Activated naive CD4-positive, alpha-beta T cell treated with anti-CD3 and anti-CD28 coated beads for 36 hours (primary cell): ENCODE data around the gene FLRT2. TPM values are rescaled to one million over a fixed set of nuclear protein-coding genes. Genes with fewer than 3 reads are reported as not detected.

Experiments
- CTCF ChIA-PET: fragments of 350-600 bp; sonication (Branson Sonifier 250); formaldehyde crosslinking; loops from one replicate; lab custom pipeline; 2021; ENCODE audit warnings: antibody characterized with exemption; lab: Charles Lee
- DNase-seq: peaks from one replicate; pipeline ENCODE4 v3.0.0-alpha.2; 2020
- H3K27ac Mint-ChIP-seq: one replicate; pipeline ENCODE4 v1.8.0; 2021; ENCODE audit warnings: mild to moderate bottlenecking, mixed read lengths
- H3K27me3 Mint-ChIP-seq: one replicate; pipeline ENCODE4 v1.8.0; 2021; ENCODE audit warnings: low read depth, mixed read lengths
- H3K36me3 Mint-ChIP-seq: one replicate; pipeline ENCODE4 v1.8.0; 2021; ENCODE audit warnings: low read depth, mixed read lengths
- H3K4me1 Mint-ChIP-seq: one replicate; pipeline ENCODE4 v1.8.0; 2021; ENCODE audit warnings: low read depth, mixed read lengths
- H3K4me3 Mint-ChIP-seq: one replicate; pipeline ENCODE4 v1.8.0; 2021; ENCODE audit warnings: mild to moderate bottlenecking, moderate library complexity, mixed read lengths
- H3K9me3 Mint-ChIP-seq: one replicate; pipeline ENCODE4 v1.8.0; 2021; ENCODE audit warnings: mixed read lengths
- intact Hi-C: fragments of 100-400 bp; cut with micrococcal nuclease; formaldehyde crosslinking; loops from one replicate; pipeline ENCODE4 v1.15.1; 2023
- total RNA-seq, 2 experiments: library from RNA; stranded (reverse); gene quantifications; one replicate each; pipeline ENCODE4 v1.2.3, GENCODE V29; 2021

FLRT2 gene
- total RNA-seq, 2 experiments from 2014 or later = not detected

- H3K4me3 Mint-ChIP-seq = no peak overlapping the region
- CTCF ChIA-PET = interaction anchor here (0.6 kb wide), 1 partner anchor 204 kb away, joined by 4 read pairs; no protein-coding TSS in a partner anchor
- H3K4me1 Mint-ChIP-seq = no peaks in the 10 kb centered on the region
- DNase-seq = no peak
- no peaks in the 10 kb centered on the region for H3K27me3 Mint-ChIP-seq
- H3K27ac Mint-ChIP-seq = no peak overlapping the region
- peaks cover 3% of the 10 kb centered on the region for H3K9me3 Mint-ChIP-seq
- intact Hi-C loops = no loop called here
- no peaks in the 10 kb centered on the region for H3K36me3 Mint-ChIP-seq
These were observed 86.5 kb downstream of the FLRT2 start for GRCh38 chr14:85616386-85616885.

GRCh38 chr14:85616886-85617285, 86.9 kb downstream of the FLRT2 start:
- Mint-ChIP-seq H3K27me3 (no peaks in the 10 kb centered on the region), H3K4me3 (no peak overlapping the region), H3K27ac (no peak overlapping the region), H3K4me1 (no peaks in the 10 kb centered on the region), H3K36me3 (no peaks in the 10 kb centered on the region), H3K9me3 (no peaks in the 10 kb centered on the region)
- no peak for DNase-seq
- intact Hi-C loops = no loop called here
- CTCF ChIA-PET = no interaction called here

- CTCF ChIA-PET = interaction anchor here (0.6 kb wide), 1 partner anchor 92 kb away, joined by 3 read pairs; no protein-coding TSS in a partner anchor
These were observed 87.8 kb downstream of the FLRT2 start for GRCh38 chr14:85617791-85618190.

DNA sequence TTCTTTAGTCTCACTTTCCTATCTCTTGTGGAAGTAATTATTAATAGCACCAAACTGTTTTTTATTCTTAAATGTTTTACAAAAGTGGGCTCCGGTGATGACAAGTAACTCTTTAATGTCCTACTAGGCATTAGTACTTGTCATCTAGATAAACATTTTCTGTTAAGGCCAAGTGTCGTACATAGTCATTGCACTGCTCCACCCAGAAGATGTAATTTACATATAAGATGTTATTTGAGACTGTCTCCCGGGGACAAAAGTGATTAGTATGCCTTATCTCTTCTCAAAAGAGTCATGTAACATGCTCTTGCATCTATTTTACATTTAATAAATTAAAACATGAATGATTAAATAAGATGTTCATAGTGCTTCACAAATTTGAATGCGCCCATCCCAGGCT, 88.4 kb downstream of the FLRT2 start:
- peaks cover 4% of the 10 kb centered on the region for H3K9me3 Mint-ChIP-seq
- no peaks in the 10 kb centered on the region for H3K4me1 Mint-ChIP-seq
- no peak overlapping the region for H3K4me3 Mint-ChIP-seq
- CTCF ChIA-PET = interaction anchor here (0.5 to 0.6 kb wide), 2 partner anchors 21 to 661 kb away, joined by 3 read pairs; no protein-coding TSS in a partner anchor
- H3K36me3 Mint-ChIP-seq = no peaks in the 10 kb centered on the region
- H3K27ac Mint-ChIP-seq = no peak overlapping the region
- H3K27me3 Mint-ChIP-seq = no peaks in the 10 kb centered on the region
- intact Hi-C loops = no loop called here
- no peak for DNase-seq

More at GRCh38 chr14:85617791-85618190, 87.8 kb downstream of the FLRT2 start:
- Mint-ChIP-seq H3K27me3 (no peaks in the 10 kb centered on the region), H3K9me3 (peaks cover 4% of the 10 kb centered on the region), H3K36me3 (no peaks in the 10 kb centered on the region), H3K4me3 (no peak overlapping the region), H3K4me1 (no peaks in the 10 kb centered on the region), H3K27ac (no peak overlapping the region)
- DNase-seq = no peak
- intact Hi-C loops = no loop called here

DNA sequence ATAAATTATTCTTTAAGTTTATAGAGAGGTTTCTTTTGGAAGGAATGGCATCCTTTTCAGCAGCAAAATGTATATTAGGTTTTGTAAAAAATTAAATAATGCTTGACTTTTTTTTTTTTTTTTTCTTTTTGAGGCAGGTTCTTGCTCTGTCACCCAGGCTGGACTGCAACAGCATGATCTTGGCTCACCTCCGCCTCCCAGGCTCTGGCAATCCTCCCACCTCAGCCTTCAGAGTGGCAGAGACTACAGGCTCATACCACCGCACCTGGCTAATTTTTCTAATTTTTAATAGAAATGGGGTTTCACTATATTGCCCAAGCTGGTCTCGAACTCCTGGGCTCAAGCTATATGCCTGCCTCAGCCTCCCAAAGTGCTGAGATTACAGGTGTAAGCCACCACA, 89.0 kb downstream of the FLRT2 start:
- H3K36me3 Mint-ChIP-seq = no peaks in the 10 kb centered on the region
- H3K27me3 Mint-ChIP-seq = no peaks in the 10 kb centered on the region
- no peak for DNase-seq
- H3K4me1 Mint-ChIP-seq = no peaks in the 10 kb centered on the region
- peaks cover 4% of the 10 kb centered on the region for H3K9me3 Mint-ChIP-seq
- CTCF ChIA-PET = interaction anchor here (0.6 kb wide), 1 partner anchor 662 kb away, joined by 3 read pairs; no protein-coding TSS in a partner anchor
- no peak overlapping the region for H3K4me3 Mint-ChIP-seq
- intact Hi-C loops = no loop called here
- H3K27ac Mint-ChIP-seq = no peak overlapping the region

- H3K9me3 Mint-ChIP-seq = peaks cover 4% of the 10 kb centered on the region
- no peak overlapping the region for H3K27ac Mint-ChIP-seq
- intact Hi-C loops = no loop called here
- DNase-seq = no peak
- H3K36me3 Mint-ChIP-seq = no peaks in the 10 kb centered on the region
- H3K27me3 Mint-ChIP-seq = no peaks in the 10 kb centered on the region
- no peak overlapping the region for H3K4me3 Mint-ChIP-seq
- CTCF ChIA-PET = interaction anchor here (0.6 to 0.7 kb wide), 2 partner anchors 14 to 20 kb away, joined by 3 read pairs; no protein-coding TSS in a partner anchor
- H3K4me1 Mint-ChIP-seq = no peaks in the 10 kb centered on the region
These were observed 89.9 kb downstream of the FLRT2 start for GRCh38 chr14:85619851-85620250.

- H3K27me3 Mint-ChIP-seq = no peaks in the 10 kb centered on the region
- CTCF ChIA-PET = interaction anchor here (0.6 kb wide), 1 partner anchor 201 kb away, joined by 3 read pairs; no protein-coding TSS in a partner anchor
- H3K4me1 Mint-ChIP-seq = no peaks in the 10 kb centered on the region
- no peak overlapping the region for H3K27ac Mint-ChIP-seq
- no peaks in the 10 kb centered on the region for H3K36me3 Mint-ChIP-seq
- intact Hi-C loops = no loop called here
- peaks cover 4% of the 10 kb centered on the region for H3K9me3 Mint-ChIP-seq
- no peak for DNase-seq
- H3K4me3 Mint-ChIP-seq = no peak overlapping the region
These were observed 91.0 kb downstream of the FLRT2 start for GRCh38 chr14:85620947-85621346.

- Mint-ChIP-seq H3K9me3 (peaks cover 4% of the 10 kb centered on the region), H3K27ac (no peak overlapping the region), H3K36me3 (no peaks in the 10 kb centered on the region), H3K27me3 (no peaks in the 10 kb centered on the region), H3K4me1 (no peaks in the 10 kb centered on the region), H3K4me3 (no peak overlapping the region)
- CTCF ChIA-PET = no interaction called here
- intact Hi-C loops = no loop called here
- no peak for DNase-seq
These were observed 92.2 kb downstream of the FLRT2 start for GRCh38 chr14:85622106-85622505.

DNA sequence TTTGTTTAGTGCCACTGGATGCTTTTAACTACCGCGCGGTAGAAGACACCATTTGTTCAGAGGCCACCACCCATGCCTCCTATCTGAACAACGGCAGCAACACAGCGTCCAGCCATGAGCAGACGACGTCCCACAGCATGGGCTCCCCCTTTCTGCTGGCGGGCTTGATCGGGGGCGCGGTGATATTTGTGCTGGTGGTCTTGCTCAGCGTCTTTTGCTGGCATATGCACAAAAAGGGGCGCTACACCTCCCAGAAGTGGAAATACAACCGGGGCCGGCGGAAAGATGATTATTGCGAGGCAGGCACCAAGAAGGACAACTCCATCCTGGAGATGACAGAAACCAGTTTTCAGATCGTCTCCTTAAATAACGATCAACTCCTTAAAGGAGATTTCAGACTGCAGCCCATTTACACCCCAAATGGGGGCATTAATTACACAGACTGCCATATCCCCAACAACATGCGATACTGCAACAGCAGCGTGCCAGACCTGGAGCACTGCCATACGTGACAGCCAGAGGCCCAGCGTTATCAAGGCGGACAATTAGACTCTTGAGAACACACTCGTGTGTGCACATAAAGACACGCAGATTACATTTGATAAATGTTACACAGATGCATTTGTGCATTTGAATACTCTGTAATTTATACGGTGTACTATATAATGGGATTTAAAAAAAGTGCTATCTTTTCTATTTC, 93.2 kb downstream of the FLRT2 start:
- CTCF ChIA-PET = no interaction called here
- Mint-ChIP-seq H3K4me1 (no peaks in the 10 kb centered on the region), H3K4me3 (no peak overlapping the region), H3K36me3 (no peaks in the 10 kb centered on the region), H3K27me3 (no peaks in the 10 kb centered on the region), H3K27ac (no peak overlapping the region), H3K9me3 (peaks cover 4% of the 10 kb centered on the region)
- intact Hi-C loops = no loop called here
- no peak for DNase-seq

GRCh38 chr14:85625925-85626585, 96.1 kb downstream of the FLRT2 start:
- no peaks in the 10 kb centered on the region for H3K27me3 Mint-ChIP-seq
- no peak overlapping the region for H3K27ac Mint-ChIP-seq
- H3K4me3 Mint-ChIP-seq = no peak overlapping the region
- CTCF ChIA-PET = no interaction called here
- intact Hi-C loops = no loop called here
- no peak for DNase-seq
- no peaks in the 10 kb centered on the region for H3K4me1 Mint-ChIP-seq
- no peaks in the 10 kb centered on the region for H3K36me3 Mint-ChIP-seq
- H3K9me3 Mint-ChIP-seq = peaks cover 4% of the 10 kb centered on the region

GRCh38 chr14:85634205-85634604, 104.3 kb downstream of the FLRT2 start:
- H3K27me3 Mint-ChIP-seq = no peaks in the 10 kb centered on the region
- no peak overlapping the region for H3K27ac Mint-ChIP-seq
- CTCF ChIA-PET = no interaction called here
- no peak for DNase-seq
- no peak overlapping the region for H3K4me3 Mint-ChIP-seq
- no peaks in the 10 kb centered on the region for H3K4me1 Mint-ChIP-seq
- intact Hi-C loops = no loop called here
- no peaks in the 10 kb centered on the region for H3K36me3 Mint-ChIP-seq
- H3K9me3 Mint-ChIP-seq = no peaks in the 10 kb centered on the region

DNA sequence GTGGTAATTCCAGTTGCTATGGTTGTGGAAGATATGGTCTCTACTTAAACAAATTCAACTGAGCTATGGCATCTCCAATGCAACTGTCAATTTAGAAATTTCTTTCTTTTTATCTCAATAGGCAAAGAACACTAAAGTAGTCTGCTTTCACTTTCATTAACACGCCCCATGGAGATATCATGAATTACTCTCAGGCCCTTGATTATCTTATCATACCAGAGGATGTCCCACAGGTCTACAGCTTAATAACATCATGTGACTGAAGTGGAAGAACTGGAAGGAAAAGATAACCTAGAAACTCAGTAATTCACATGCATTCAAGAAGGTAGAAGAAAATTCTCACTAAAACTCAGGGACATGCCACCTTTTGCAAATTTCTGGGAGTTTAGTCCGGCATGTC, 114.3 kb downstream of the FLRT2 start:
- H3K27ac Mint-ChIP-seq = no peak overlapping the region
- H3K9me3 Mint-ChIP-seq = no peaks in the 10 kb centered on the region
- no peak for DNase-seq
- CTCF ChIA-PET = no interaction called here
- no peaks in the 10 kb centered on the region for H3K36me3 Mint-ChIP-seq
- intact Hi-C loops = no loop called here
- H3K4me3 Mint-ChIP-seq = no peak overlapping the region
- H3K27me3 Mint-ChIP-seq = no peaks in the 10 kb centered on the region
- no peaks in the 10 kb centered on the region for H3K4me1 Mint-ChIP-seq
